Endothelial cell of umbilical vein (primary cell): ENCODE results near the gene GRM7.

ENCODE experiments used
- CTCF ChIP-seq, 2 donors: IDR thresholded peaks; 1 replicate in 1 of 2; 2 replicates in 1 of 2; pipeline ENCODE4 v1.5.1; 2011; ENCODE audit warnings: low read length in 2 of 2, mild to moderate bottlenecking in 2 of 2, moderate library complexity in 2 of 2, control low read depth in 1 of 2, inconsistent platforms in 1 of 2, low read depth in 1 of 2; ENCODE audit not compliant: insufficient read depth in 1 of 2; ENCODE audit errors: extremely low read depth in 1 of 2
- EZH2 ChIP-seq: IDR thresholded peaks from 2 replicates; pipeline ENCODE4 v1.6.1; 2012; ENCODE audit warnings: borderline replicate concordance, low read depth, mild to moderate bottlenecking, moderate library complexity, low read length, inconsistent platforms; ENCODE audit not compliant: severe bottlenecking
- FOS ChIP-seq: IDR thresholded peaks from 2 replicates; pipeline ENCODE4 v1.6.1; 2011; ENCODE audit warnings: mild to moderate bottlenecking, low read length, moderate library complexity, borderline replicate concordance; ENCODE audit not compliant: insufficient read depth
- GATA2 ChIP-seq: IDR thresholded peaks from 2 replicates; pipeline ENCODE4 v1.7.0; 2011; ENCODE audit warnings: low read depth, mild to moderate bottlenecking, moderate library complexity, mixed read lengths, low read length; ENCODE audit not compliant: insufficient read length, insufficient read depth
- JUN ChIP-seq: IDR thresholded peaks from 2 replicates; pipeline ENCODE4 v1.6.1; 2011; ENCODE audit warnings: borderline replicate concordance, low read depth; ENCODE audit not compliant: insufficient read length, insufficient read depth
- MAX ChIP-seq: IDR thresholded peaks from 2 replicates; pipeline ENCODE4 v1.6.1; 2011; ENCODE audit not compliant: insufficient read depth, insufficient read length
- MYC ChIP-seq: IDR thresholded peaks from one replicate; pipeline ENCODE4 v1.6.1; 2011; ENCODE audit warnings: mild to moderate bottlenecking, low read depth, low read length
- POLR2A ChIP-seq: IDR thresholded peaks from 2 replicates; pipeline ENCODE4 v1.6.1; 2012; ENCODE audit warnings: low read depth, mild to moderate bottlenecking, control low read depth, low read length
- POLR2AphosphoS5 ChIP-seq: IDR thresholded peaks from 2 replicates; pipeline ENCODE4 v1.6.1; 2012; ENCODE audit warnings: low read depth, mild to moderate bottlenecking, control low read depth, low read length, moderate library complexity; ENCODE audit not compliant: insufficient read depth

- TF ChIP-seq CTCF (IDR thresholded peaks at IDR 0.05; ENCODE audit: extremely low read depth in 1 of 2, insufficient read depth in 1 of 2, low read depth in 1 of 2, low read length in 2 of 2), result no peak
- no peak for TF ChIP-seq POLR2A
- TF ChIP-seq JUN, result no peak
- TF ChIP-seq POLR2AphosphoS5, result no peak
- TF ChIP-seq EZH2, result no peak
- TF ChIP-seq MAX, result no peak
- no peak for TF ChIP-seq MYC
- no peak for TF ChIP-seq FOS
- TF ChIP-seq GATA2, result no peak
Observed at GRCh38 chr3:6921066-6921465, 60.2 kb downstream of the GRM7 start.
